HG03520 (cell line): Measurements from ENCODE around the gene MAP7D1.
"Not testable (repeated sequence)": the region's sequence is repeated elsewhere in the genome, so short reads cannot be mapped to it uniquely, and the experiment has no call there.

Source experiments
- ATAC-seq: cut with Tn5 transposase; IDR thresholded peaks from one replicate; pipeline ENCODE4 v1.9.1; 2021; ENCODE audit warnings: mild to moderate bottlenecking, moderate library complexity; ENCODE audit not compliant: unreplicated experiment

Gene MAP7D1

DNA sequence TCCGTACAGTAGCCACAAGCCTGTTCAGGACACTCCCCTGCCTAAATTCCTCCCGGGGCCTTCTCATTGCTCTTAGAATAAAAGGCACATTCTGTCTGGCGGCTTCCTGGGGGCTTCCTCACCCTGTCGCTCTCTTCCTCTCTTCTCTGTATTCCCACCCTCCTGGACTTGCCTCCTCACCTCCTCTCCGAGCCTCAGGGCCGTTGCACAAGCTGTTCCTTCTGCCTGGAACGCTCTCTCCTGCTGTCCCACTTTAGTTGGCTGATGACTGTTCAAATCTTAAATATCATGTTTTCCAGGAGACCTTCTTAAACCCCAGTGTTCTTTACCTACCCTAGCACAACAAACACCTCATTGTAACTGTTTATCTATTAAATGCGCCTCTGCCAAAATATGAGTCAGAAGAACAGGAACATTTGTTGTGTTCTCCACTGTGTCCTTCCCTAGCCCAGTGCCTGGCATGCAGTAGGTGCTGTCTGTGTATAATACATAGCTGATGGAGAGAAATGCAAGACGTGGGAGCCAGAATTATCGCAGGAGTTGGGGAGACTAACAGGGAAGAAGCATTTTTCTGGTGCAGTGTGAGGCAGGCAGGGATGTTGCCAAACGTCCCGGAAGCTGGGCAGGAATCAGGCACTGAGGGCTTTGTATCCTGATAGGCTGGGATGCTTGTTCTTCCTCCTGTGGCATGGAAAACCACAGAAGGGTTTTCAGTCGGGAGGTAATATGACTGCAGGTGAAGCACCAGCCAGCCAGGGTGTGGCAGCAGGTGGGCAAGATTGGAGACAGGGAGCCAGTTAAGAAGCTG lies 44.2 kb downstream of the MAP7D1 start:
- ATAC-seq = no peak

DNA sequence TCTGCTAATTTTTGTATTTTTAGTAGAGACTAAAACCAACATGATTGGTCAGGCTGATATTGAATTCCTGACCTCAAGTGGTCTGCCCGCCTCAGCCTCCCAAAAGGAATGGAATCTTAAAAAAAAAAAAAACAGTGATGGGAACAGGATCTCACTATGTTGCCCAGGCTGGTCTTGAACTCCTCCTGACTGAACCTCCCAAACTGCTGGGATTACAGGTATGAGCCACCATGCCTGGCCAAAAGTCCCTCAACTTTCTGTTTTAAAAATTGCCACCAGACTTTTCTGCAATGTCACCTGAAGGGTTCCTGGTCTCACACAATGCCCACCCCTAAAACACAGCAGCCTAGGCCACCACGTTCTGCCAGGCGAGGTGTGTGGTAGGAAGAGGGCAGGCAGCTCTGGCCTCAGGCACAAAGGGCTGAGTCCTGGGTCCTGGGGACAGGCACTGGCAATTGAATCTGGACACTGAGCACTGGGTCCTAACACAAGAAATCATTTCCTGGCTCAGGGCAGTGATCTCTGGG lies 47.1 kb downstream of the MAP7D1 start:
- ATAC-seq = no peak

- ATAC-seq = no peak
Measured at GRCh38 chr1:36203554-36204346, 47.8 kb downstream of the MAP7D1 start.

DNA sequence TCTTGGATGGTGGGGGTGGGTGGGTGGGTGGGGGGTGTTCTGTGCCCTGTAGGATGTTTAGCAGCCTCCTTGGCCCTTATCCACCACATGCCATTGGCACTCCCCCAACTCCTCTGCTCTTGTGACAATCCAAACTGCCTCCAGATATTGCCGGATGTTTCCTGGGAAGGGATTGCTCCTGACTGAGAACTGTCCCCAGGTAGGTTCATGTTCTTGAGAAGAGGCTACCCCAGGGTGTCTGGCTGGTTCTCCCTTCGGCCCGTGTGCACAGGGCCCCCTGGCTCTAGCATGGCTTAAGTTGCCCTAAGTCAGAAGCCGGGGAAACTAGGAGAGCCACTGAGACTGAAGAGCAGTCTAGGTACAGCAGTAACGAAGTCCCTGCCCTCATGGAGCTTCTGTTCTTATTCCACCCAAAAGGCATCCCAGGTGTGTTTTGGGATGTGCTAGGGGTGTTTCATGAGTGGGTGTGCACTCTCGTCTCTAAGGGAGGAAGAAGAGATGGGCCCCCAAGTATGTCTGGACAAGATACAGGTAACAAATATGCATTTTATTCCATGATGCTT lies 48.5 kb downstream of the MAP7D1 start:
- ATAC-seq = no peak

DNA sequence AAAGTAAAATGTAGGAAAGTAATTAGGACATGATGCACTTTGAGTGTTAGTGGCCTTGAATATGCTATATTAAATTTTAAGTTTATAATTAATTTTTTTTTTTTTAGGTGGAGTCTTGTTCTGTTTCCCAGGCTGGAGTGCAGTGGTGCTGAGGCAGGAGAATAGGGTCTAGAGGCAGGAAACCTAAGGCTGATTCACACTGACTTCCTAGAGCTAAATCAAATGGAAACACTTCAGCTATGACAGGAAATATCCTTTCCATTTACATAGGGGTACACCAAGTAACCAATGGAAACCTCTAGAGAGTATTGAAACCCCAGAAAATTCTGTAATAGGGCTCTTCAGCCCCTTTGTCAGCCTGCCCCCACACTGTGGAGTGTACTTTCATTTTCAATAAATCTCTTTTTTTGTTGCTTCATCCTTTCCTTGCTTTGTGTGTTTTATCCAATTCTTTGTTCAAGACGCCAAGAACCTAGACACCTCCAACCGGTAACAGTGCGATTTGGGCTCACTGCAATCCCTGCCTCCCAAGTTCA lies 50.4 kb downstream of the MAP7D1 start:
- ATAC-seq = no peak

DNA sequence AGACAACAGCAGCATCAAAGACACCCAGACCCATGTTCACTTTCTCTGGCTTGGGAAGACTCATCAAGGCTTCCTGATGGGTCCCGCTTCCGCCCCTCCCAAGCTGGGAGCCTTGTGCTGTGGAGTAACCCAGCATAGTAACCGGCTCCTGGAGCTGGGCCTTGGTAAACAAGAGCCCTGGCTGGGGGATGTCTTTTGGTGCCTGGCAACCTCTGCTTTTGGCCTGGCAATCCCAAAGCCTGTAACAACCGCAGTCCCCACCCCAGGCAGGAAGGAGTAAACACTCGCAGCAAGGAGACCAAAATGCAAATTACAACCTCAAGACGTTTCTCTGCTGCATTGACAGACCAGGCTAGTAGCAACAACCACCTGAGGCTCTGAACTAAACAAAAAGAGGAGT lies 51.4 kb downstream of the MAP7D1 start:
- no peak for ATAC-seq

- no peak for ATAC-seq
Measured at GRCh38 chr1:36208978-36209703, 53.2 kb downstream of the MAP7D1 start.

DNA sequence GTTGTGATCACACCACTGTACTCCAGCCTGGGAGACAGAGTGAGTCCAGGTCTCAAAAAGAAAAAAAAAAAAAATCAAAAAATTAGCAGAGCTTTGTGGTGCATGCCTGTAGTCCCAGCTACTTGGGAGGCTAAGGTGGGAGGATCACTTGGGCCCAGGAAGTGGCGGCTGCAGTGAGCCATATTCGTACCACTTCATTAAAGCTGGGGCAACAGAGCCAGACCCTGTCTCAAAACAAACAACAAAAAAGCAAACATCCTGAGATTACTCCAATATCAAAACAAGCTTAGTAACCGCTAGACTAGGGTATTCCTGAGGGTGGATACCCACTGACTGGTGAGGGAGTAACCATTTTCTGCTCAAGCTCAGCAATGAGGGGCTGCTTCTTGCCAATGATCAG lies 55.3 kb downstream of the MAP7D1 start:
- ATAC-seq = no peak

- ATAC-seq = no peak
Measured at GRCh38 chr1:36211841-36212240, 55.9 kb downstream of the MAP7D1 start.

GRCh38 chr1:36212782-36213181 lies 56.8 kb downstream of the MAP7D1 start:
- ATAC-seq = no peak

DNA sequence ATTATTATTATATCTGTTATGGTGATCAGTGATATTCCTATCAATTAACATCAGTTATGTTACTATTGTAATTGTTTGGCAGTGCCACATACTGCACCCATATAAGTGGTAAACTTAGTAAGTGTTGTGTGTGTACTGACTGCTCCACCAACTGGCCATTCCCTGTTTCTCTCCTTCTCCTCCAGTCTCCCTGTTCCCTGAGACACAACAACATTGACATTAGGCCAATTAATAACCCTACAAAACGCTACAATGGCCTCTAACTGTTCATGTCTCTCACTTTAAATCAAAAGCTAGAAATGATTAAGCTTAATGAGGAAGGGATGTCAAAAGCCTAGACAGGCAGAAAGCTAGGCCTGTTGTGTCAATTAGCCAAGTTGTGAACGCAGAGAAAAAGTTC lies 61.7 kb downstream of the MAP7D1 start:
- ATAC-seq = no peak

GRCh38 chr1:36221901-36222300 lies 65.9 kb downstream of the MAP7D1 start:
- ATAC-seq = not testable (repeated sequence)

DNA sequence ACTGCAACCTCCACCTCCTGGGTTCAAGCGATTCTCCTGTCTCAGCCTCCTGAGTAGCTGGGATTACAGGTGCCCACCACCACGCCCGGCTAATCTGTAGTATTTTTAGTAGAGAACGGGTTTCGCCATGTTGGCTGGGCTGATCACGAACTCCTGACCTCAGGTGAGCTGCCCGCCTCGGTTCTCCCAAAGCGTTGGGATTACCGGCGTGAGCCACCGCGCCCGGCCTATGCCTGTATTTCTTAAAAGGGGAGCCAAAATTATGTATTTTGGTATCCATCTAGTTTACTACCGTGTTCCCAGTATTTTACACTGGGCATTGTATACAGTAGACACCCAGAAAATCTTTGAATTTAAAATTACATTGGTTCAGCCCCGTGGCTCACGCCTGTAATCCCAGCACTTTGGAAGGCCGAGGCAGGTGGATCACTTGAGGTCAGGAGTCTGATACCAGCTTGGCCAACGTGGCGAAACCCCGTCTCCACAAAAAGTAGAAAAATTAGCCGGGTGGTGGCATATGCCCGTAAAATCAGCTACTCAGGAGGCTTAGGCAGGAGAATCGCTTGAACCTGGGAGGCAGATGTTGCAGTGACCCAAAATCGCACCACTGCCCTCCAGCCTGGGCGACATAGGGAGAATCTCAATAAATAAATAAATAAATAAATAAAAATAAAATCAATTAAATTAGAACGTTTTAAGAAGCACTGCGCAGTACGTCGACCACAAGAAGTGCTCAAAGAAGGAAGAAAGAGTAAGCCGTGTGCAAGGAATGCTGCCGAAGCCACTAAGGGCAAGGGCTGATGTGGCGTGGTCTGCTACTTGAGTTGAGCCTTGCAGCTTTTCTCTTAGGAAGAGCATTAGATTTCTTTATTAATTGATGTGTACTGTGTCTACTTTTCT lies 66.8 kb downstream of the MAP7D1 start:
- ATAC-seq = no peak

DNA sequence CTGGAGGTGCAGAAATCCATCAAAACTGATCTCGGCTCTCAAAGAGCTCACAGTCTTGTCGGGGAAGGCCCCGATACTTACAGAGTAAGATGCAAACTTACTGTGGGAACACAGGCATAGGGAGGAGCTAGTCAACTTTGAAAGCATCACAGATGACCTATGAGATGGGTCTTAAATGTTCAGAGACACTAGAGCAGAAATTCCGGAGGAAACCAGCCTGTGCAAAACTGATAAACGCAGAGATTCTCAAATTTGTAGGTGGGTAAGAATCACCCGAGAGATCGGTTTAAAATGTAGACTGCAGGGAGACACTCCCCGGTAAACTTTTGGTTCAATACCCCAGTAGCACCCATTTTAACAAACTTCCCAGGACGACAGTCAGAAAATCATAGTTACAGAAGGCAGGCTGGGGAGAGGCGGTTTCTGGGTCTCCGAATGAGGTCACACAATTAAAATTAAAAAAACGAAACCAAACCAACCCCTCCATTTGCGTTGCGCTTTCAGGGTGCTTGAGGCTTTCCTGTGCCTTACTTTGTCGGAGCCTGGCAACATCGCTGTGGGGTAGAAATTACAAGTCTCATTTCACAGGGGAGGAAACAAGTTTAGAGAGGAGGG lies 67.5 kb downstream of the MAP7D1 start:
- peak; percentile 16 for ATAC-seq

DNA sequence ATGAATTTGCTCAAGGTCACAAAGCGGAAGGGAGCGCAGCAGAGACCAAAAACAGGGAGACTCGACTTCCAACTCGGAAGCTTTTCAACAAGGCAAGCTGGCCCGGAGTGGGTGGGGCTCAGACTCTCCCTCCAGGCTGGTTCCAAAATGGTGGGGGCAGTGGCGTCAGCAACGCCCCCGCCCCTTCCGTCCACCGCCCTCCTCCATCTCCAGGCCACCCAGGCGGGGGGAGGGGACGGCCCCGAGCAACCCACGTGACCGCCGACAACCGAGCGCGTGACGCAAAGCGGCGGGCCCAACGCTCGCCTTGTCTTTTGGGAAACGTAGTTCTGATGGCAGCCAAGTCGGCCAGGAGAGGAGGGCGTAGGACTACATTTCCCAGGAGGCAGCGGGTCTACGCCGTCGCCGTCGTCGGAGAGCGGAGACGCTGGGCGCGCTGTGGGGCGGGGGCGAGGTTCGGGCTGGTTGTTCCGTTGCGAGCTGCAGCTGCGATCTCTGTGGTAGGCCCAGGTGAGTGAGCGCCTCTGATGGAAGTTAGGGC lies 68.1 kb downstream of the MAP7D1 start, which contains the start of gene THRAP3:
THRAP3 (plus strand) TSS at position 448 of the 541 bp plus-strand sequence. CDS start 58,121 bp downstream, outside the sequence.
- ATAC-seq = peak; percentile 85

DNA sequence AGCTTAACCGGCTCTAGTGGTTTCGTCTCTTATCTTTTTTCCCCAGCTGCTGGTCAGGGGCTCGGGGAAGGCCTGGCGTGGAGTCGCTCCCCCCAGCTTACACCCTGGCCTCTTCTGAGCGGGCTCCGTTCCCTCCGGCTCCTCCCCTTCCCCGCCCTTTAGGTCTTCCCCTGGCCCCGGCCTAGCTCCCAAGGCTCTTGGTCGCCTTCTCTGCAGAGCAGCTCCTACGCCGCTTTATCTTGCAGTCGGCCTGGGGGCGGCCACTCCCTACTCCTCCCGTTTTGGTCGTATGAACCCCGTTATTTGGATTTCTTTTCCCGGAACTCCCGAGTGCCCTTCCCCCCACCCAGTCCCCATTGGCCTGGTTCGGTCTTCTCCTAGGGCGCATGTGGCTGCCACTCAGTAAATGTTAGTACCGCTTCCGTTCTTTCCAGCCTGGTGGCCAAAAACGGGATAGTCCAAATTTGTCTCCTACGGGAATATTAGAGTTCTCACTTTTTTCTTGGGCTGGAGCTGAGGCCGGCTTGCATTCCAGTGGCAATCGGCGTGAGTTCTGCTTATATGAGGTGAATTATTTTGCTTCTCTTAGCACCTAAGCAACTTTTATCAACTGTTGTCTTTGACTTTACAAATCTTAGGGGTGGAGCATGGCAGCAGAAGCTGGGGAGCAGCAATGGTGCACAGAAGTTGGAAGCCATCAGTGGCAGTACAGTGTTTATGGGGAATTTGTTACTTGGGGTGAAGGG lies 68.8 kb downstream of the MAP7D1 start:
- ATAC-seq = peak; percentile 31

- ATAC-seq = no peak
Measured at GRCh38 chr1:36225283-36225899, 69.4 kb downstream of the MAP7D1 start.

DNA sequence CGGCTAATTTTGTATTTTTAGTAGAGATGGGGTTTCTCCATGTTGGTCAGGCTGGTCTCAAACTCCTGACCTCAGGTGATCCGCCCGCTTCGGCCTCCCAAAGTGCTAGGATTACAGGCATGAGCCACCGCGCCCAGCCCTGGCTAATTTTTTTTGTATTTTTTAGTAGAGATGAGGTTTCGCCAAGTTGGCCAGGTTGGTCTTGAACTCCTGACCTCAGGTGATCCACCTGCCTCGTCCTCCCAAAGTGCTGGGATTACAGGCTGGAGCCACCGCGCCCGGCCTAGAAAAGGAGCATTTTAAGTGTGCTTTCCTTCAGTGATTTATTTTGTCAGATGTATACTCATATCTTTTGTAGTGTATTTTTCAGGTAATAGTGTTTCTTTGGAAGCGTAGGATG lies 74.3 kb downstream of the MAP7D1 start:
- not testable (repeated sequence) for ATAC-seq
